NCI-H460 (cell line): ENCODE results near the gene PLIN5. TPM values are rescaled to one million over a fixed set of nuclear protein-coding genes. Genes with fewer than 3 reads are reported as not detected.
"Not testable (repeated sequence)": the region's sequence is repeated elsewhere in the genome, so short reads cannot be mapped to it uniquely, and the experiment has no call there.

Source experiments
- DNase-seq: peaks from one replicate; pipeline ENCODE4 v3.0.0-alpha.2; 2016; ENCODE audit warnings: low read depth; ENCODE audit errors: extremely low read depth
- total RNA-seq: library from RNA; depleted of rRNA; stranded (reverse); fragments of >200 nt; shearing (Covaris generic); gene quantifications from 2 replicates; pipeline ENCODE4 v1.2.3, GENCODE V29; 2014

The PLIN5 gene
- total RNA-seq, 1 experiment from 2014 or later = not detected

GRCh38 chr19:4568886-4569285, 33.9 kb upstream of the PLIN5 start:
- no peak for DNase-seq

- DNase-seq = peak; percentile 60
These were observed 32.6 kb upstream of the PLIN5 start for GRCh38 chr19:4567584-4568071.

GRCh38 chr19:4566402-4567051, 31.5 kb upstream of the PLIN5 start:
- no peak for DNase-seq

GRCh38 chr19:4563562-4563961, 28.5 kb upstream of the PLIN5 start:
- DNase-seq = not testable (repeated sequence)

GRCh38 chr19:4562085-4562484, 27.1 kb upstream of the PLIN5 start:
- not testable (repeated sequence) for DNase-seq

GRCh38 chr19:4559569-4559968, 24.5 kb upstream of the PLIN5 start, which contains the start of gene SEMA6B:
SEMA6B (minus strand) TSS chr19:4559684; CDS start chr19:4558457, 1,227 bp downstream.
- DNase-seq = no peak

GRCh38 chr19:4557971-4558941, 23.2 kb upstream of the PLIN5 start:
- no peak for DNase-seq

GRCh38 chr19:4557144-4557970, 22.3 kb upstream of the PLIN5 start:
- DNase-seq = no peak

- DNase-seq = peak; percentile 38
These were observed 21.6 kb upstream of the PLIN5 start for GRCh38 chr19:4556597-4557127.

- no peak for DNase-seq
These were observed 20.9 kb upstream of the PLIN5 start for GRCh38 chr19:4555657-4556561.

GRCh38 chr19:4554717-4555116, 19.7 kb upstream of the PLIN5 start:
- DNase-seq = no peak

- no peak for DNase-seq
These were observed 18.8 kb upstream of the PLIN5 start for GRCh38 chr19:4553775-4554174.

- no peak for DNase-seq
These were observed 18.2 kb upstream of the PLIN5 start for GRCh38 chr19:4553092-4553695.

GRCh38 chr19:4552525-4552819, 17.4 kb upstream of the PLIN5 start:
- no peak for DNase-seq

GRCh38 chr19:4550479-4551050, 15.5 kb upstream of the PLIN5 start:
- no peak for DNase-seq

GRCh38 chr19:4550018-4550417, 15.0 kb upstream of the PLIN5 start:
- no peak for DNase-seq

- DNase-seq = no peak
These were observed 13.2 kb upstream of the PLIN5 start for GRCh38 chr19:4548238-4548584.

- peak; percentile 15 for DNase-seq
These were observed 12.5 kb upstream of the PLIN5 start for GRCh38 chr19:4547303-4548237.
